Epidermal melanocyte (primary cell): ENCODE results near the gene CDK10.
"Not testable (repeated sequence)": the region's sequence is repeated elsewhere in the genome, so short reads cannot be mapped to it uniquely, and the experiment has no call there.

Source experiments
- DNase-seq: peaks from one replicate; pipeline ENCODE4 v3.0.0; 2011; ENCODE audit warnings: low spot score; ENCODE audit not compliant: insufficient read length

The CDK10 gene

GRCh38 chr16:89667633-89668032 is 18.9 kb upstream of the CDK10 start:
- DNase-seq: no peak

GRCh38 chr16:89668790-89669158 is 17.7 kb upstream of the CDK10 start:
- no peak for DNase-seq

GRCh38 chr16:89669755-89670154 is 16.7 kb upstream of the CDK10 start:
- no peak for DNase-seq

- no peak for DNase-seq
Observed at GRCh38 chr16:89670496-89671431, 15.7 kb upstream of the CDK10 start.

- DNase-seq: not testable (repeated sequence)
Observed at GRCh38 chr16:89671565-89671964, 14.9 kb upstream of the CDK10 start.

GRCh38 chr16:89672177-89672941 is 14.1 kb upstream of the CDK10 start:
- DNase-seq: no peak

DNA sequence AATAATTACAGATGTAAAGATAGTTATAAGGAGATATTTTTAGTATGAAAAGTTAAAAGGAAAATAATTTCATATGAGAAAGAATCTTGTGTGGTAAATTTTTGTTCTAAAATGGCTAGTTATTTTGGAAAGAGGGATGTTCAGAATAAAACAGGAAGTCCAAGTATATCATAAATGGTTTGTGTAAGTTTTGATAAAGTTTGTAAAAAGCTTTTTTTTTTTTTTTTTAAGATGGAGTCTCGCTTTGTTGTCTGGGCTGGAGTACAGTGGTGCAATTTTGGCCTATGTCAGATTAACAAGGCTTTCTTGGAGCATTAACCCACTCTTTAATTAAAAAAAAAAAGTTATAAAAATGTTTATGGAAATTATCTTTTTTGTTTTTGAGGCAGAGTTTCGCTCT is 8.2 kb upstream of the CDK10 start:
- no peak for DNase-seq

GRCh38 chr16:89685916-89686315 is 573 bp upstream of the CDK10 start:
- peak; percentile 13 for DNase-seq

DNA sequence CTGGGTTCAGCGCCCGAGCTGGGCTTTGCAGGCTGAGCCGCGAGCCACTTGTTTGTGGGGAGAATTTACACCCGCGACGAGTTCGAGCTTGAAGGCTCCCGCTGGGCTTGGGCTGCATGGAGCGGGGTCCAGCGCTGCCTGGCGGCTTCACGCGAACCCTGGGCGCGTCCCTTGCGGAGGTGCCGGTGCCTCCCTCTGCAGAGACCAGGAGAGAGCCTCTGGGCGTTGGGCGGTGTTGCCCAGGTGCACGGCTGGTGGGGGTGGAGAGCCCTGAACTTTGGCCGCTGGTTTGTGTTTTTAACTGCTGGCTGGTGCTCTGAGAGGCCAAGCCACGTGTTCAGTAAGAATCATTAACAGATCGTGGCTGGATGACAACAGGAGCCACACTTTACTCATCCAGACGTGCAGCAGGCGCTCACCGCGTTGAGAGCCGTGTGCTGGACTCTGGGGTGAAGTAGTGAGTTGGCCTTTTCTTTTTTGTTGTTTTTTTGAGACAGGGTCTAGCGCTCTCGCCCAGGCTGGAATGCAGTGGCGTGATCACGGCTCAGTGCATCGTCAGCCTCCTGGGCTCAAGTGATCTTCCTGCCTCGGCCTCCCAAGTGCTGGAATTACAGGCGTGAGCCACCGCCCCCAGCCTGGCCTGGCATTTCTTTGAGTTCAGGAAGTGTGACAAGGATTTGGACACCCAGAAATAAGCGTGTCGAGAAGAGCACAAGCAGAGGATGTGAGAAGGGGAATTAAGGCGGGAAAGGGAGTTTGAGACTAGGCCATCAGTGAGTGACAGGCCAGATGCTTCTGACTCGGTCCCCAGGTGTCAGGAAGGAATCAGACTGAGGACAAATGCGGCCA is 827 bp downstream of the CDK10 start:
- peak; percentile 16 for DNase-seq

GRCh38 chr16:89688395-89688794 is 1.9 kb downstream of the CDK10 start:
- peak; percentile 12 for DNase-seq

GRCh38 chr16:89689142-89689541 is 2.7 kb downstream of the CDK10 start:
- peak; percentile 5 for DNase-seq

DNA sequence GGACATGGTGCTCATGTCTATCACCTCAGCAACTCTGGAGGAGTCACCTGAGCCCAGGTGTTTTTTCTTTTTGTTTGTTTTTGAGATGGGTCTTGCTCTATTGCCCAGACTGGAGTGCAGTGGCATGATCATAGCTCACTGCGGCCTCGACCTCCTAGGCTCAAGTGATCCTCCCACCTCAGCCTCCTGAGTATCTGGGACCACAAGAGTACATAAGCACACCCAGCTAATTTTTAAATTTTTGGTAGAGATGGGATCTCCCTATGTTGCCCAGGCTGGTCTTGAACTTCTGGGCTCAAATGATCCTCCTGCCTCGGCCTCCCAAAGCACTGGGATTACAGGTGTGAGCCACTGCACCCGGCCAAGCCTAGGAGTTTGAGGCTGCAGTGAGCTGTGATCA is 3.1 kb downstream of the CDK10 start:
- not testable (repeated sequence) for DNase-seq

GRCh38 chr16:89690392-89690901 is 4.0 kb downstream of the CDK10 start:
- DNase-seq: peak; percentile 5

DNA sequence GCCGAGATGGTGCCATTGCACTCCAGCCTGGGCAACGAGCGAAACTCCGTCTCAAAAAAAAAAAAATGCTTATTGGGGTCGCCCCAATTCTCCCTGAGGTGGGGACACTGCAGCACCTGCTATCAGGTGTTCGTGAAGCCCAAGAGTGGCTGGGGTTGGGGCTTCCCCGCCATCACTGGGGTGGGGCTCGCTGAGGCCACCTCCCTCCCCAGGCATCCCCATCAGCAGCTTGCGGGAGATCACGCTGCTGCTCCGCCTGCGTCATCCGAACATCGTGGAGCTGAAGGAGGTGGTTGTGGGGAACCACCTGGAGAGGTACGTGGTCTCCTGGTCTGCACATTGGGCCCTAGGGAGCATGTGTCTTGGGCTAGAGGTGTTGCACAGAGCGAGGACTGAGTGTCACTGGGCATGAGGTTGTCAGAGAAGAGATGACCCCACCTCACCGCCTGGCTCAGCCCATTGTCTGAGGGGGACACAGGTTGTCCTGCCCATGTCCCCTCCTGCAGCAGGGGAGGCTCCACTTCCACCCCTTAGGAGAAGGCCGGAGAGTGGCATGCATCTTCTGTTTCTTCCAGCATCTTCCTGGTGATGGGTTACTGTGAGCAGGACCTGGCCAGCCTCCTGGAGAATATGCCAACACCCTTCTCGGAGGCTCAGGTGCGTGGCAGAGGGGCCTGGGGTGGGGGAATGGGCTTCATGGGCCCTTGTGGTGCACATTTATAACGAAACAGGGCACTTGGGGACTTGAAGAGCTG is 4.9 kb downstream of the CDK10 start:
- DNase-seq: peak; percentile 4

DNA sequence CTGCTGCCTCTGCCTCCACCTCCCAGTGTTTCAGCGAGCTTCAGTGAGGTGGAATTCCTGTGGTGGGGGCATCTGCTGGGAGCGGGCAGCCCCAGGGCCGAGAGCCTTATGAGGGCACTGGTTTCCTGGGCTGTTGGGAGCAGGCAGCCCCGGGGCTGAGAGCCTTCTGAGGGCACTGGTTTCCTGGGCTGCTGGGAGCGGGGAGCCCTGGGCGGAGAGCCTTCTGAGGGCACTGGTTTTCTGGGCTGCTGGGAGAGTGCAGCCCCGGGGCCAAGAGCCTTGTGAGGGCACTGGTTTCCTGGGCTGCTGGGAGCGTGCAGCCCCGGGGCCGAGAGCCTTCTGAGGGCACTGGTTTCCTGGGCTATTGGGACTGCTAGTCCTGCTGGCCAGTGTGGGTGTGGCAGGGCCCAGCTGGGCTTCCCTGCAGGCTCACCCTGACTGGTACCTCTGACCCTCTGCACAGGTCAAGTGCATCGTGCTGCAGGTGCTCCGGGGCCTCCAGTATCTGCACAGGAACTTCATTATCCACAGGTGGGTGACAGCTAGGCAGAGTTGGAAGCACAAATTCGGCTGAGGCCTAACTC is 5.6 kb downstream of the CDK10 start:
- peak; percentile 13 for DNase-seq

DNA sequence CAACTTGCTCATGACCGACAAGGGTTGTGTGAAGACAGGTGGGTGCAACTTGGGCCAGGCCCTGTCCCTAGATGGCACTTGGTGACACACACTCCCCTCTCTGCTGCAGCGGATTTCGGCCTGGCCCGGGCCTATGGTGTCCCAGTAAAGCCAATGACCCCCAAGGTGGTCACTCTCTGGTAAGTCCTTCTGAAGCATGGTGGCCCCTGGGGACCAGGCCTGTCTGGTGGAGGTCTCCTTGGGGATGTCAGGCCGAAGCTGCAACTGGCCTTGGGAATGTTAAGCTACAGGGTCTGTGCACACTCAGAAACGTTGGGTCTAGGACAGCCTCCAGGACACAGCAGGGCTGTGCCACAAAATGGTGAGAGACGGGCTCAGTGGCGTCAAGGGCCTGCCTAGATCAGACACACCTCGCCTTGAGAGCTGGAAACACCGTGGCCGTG is 6.8 kb downstream of the CDK10 start:
- DNase-seq: peak; percentile 3

GRCh38 chr16:89693931-89694783 is 7.7 kb downstream of the CDK10 start:
- peak; percentile 9 for DNase-seq

DNA sequence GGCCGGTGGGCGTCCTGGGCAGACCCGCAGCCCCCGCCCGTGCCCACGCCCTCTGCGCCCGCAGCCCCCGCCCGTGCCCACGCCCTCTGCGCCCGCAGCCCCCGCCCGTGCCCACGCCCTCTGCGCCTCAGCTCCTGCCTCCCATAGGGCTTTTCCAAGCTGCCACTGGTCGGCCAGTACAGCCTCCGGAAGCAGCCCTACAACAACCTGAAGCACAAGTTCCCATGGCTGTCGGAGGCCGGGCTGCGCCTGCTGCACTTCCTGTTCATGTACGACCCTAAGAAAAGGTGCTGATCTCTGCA is 8.2 kb downstream of the CDK10 start:
- DNase-seq: not testable (repeated sequence)

DNA sequence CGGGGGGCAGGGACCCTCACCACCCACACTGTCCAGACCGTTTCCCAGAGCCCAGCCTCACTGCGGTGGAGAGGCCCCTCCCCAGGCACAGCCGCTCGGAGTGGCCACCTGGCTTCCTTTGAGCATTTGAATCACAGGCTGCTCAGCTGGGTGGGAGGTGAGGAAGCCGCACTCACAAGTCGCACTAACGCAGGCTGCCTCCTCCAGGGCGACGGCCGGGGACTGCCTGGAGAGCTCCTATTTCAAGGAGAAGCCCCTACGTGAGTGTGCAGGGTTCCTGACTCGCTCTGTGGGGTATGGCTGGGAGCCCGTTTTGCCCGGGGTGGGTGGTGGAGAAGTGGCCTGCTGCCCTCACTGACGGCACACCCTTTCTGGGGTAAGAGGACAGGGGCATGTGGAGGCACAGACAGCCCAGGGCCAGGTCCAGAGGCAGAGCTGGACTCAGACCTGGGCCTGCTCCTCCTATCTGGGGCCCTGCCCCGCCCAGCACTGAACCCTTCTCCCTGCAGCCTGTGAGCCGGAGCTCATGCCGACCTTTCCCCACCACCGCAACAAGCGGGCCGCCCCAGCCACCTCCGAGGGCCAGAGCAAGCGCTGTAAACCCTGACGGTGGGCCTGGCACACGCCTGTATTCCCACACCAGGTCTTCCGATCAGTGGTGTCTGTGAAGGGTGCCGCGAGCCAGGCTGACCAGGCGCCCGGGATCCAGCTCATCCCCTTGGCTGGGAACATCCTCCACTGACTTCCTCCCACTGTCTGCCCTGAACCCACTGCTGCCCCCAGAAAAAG is 8.8 kb downstream of the CDK10 start:
- DNase-seq: peak; percentile 6
